Progenitor cell of endocrine pancreas (in vitro differentiated cells): Measurements from ENCODE around the gene SH3PXD2A. TPM values are rescaled to one million over a fixed set of nuclear protein-coding genes. Genes with fewer than 3 reads are reported as not detected.

Experiments used
- DNase-seq: peaks from one replicate; pipeline ENCODE4 v3.0.0; 2021; ENCODE audit warnings: low spot score; ENCODE audit not compliant: unreplicated experiment
- H3K27ac Mint-ChIP-seq: 2 replicates; pipeline ENCODE4 v1.8.0; 2021; ENCODE audit warnings: mild to moderate bottlenecking, moderate library complexity, mixed read lengths
- H3K27me3 Mint-ChIP-seq: 2 replicates; pipeline ENCODE4 v1.8.0; 2021; ENCODE audit warnings: mixed read lengths
- H3K36me3 Mint-ChIP-seq: 2 replicates; pipeline ENCODE4 v1.8.0; 2022; ENCODE audit warnings: mixed read lengths; ENCODE audit not compliant: insufficient read depth
- H3K4me1 Mint-ChIP-seq: 2 replicates; pipeline ENCODE4 v1.8.0; 2021; ENCODE audit warnings: low read depth, mixed read lengths
- H3K4me3 Mint-ChIP-seq: 2 replicates; pipeline ENCODE4 v1.8.0; 2021; ENCODE audit warnings: low read depth, mild to moderate bottlenecking, moderate library complexity, mixed read lengths
- H3K9me3 Mint-ChIP-seq: 2 replicates; pipeline ENCODE4 v1.8.0; 2021; ENCODE audit warnings: low read depth, mixed read lengths
- total RNA-seq: library from RNA; stranded (reverse); gene quantifications from 2 replicates; pipeline ENCODE4 v1.2.1, GENCODE V29; 2021
- TF ChIP-seq, protein P1 (sequence below): fragments of 200-600 bp; sonication (generic); IDR thresholded peaks from one replicate; pipeline ENCODE4 v1.5.0; 2021; ENCODE audit warnings: antibody characterized with exemption, mild to moderate bottlenecking; ENCODE audit not compliant: unreplicated experiment

SH3PXD2A gene
- total RNA-seq, 1 donor from 2014 or later, result 28.0 TPM

DNA sequence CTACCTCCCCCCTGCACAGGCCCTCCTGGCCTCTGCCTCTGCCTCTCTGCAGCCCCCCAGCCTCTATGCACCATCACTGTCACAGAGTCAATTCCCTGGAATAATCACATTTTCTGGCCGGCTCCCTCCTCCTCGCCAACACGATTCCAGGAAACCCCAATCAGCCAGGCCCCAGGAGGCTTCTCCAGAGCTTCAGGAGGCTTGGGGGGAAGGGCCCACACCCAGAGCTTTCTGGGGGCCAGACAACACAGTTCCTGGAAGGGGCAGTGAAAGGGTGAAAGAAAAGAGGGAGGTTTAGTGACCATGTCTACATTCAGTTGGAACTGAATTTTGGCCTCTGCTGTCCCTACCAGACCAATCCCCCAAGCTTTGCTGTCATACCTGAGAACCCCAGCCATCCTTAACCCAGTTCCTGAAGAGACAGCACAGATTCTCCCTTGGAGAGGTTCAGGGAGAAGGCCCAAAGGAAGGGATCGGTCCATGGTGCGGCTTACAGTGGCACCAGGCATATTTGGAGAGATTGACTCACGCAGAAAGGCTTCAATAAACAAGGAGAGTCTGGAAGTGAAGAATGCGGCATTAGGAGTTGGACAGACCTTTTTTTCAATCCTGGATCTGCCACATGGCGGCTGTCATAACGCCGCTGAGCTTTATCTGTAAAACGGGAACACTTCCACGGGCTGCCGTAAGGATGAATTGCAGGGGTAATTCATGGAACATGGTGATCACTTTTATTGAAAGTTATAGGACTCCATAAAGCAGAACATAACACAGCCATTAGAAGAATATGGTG lies 272.8 kb downstream of the SH3PXD2A start:
- peaks cover 3% of the 10 kb centered on the region for H3K9me3 Mint-ChIP-seq
- TF ChIP-seq, protein P1, sequence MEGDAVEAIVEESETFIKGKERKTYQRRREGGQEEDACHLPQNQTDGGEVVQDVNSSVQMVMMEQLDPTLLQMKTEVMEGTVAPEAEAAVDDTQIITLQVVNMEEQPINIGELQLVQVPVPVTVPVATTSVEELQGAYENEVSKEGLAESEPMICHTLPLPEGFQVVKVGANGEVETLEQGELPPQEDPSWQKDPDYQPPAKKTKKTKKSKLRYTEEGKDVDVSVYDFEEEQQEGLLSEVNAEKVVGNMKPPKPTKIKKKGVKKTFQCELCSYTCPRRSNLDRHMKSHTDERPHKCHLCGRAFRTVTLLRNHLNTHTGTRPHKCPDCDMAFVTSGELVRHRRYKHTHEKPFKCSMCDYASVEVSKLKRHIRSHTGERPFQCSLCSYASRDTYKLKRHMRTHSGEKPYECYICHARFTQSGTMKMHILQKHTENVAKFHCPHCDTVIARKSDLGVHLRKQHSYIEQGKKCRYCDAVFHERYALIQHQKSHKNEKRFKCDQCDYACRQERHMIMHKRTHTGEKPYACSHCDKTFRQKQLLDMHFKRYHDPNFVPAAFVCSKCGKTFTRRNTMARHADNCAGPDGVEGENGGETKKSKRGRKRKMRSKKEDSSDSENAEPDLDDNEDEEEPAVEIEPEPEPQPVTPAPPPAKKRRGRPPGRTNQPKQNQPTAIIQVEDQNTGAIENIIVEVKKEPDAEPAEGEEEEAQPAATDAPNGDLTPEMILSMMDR, result no peak
- no peak overlapping the region for H3K27ac Mint-ChIP-seq
- H3K36me3 Mint-ChIP-seq, result peaks cover 16% of the 10 kb centered on the region
- no peak overlapping the region for H3K4me3 Mint-ChIP-seq
- no peak for DNase-seq
- peaks cover 24% of the 10 kb centered on the region for H3K4me1 Mint-ChIP-seq
- H3K27me3 Mint-ChIP-seq, result no peaks in the 10 kb centered on the region

DNA sequence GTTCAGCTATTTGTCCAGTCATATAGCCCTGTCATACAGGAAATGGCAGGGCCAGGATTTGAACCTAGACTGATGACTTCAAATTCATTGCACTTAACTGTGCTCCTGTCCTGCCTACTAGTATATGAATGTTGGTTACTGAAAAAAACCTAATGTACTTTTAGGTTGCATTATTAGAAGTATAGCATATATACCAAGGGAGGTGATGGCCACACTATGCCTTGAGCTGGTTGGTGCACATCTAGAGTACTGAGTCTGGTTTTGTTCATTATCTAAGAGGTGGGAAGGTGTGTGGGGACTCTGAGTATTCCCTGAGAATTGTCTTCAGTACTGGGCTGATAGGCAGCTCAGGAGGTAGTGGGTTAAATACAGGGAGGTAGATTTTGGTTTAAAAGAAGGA lies 273.9 kb downstream of the SH3PXD2A start:
- peaks cover 10% of the 10 kb centered on the region for H3K36me3 Mint-ChIP-seq
- no peaks in the 10 kb centered on the region for H3K27me3 Mint-ChIP-seq

DNA sequence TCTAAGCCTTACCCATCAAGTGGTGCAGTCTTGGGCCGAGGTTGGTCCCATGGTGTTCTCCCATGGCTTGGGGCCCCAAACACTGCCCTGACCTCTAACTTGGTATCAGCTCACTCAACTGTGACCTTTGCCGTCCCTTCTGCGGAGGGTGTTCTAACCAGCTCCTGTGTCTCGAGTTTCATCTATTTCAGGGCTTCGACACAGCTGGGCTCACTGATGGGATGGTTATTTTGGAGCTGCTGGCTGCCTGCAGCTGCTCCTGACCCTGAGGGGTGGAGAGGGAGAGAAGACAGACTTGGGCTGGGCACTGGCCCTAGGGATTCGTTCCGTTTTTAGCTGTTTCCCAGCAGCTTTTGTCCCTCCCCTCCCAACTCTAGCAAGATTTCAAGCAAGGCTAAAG lies 274.9 kb downstream of the SH3PXD2A start:
- TF ChIP-seq, protein P1, result no peak
- H3K27me3 Mint-ChIP-seq, result no peaks in the 10 kb centered on the region
- peaks cover 5% of the 10 kb centered on the region for H3K36me3 Mint-ChIP-seq
- no peak for DNase-seq
- no peaks in the 10 kb centered on the region for H3K9me3 Mint-ChIP-seq
- peak overlapping the region; percentile 31 for H3K4me3 Mint-ChIP-seq
- H3K4me1 Mint-ChIP-seq, result peaks cover 42% of the 10 kb centered on the region
- H3K27ac Mint-ChIP-seq, result no peak overlapping the region

More for the DNA sequence above, 273.9 kb downstream of the SH3PXD2A start:
- no peaks in the 10 kb centered on the region for H3K9me3 Mint-ChIP-seq
- H3K27ac Mint-ChIP-seq, result no peak overlapping the region
- H3K4me3 Mint-ChIP-seq, result no peak overlapping the region
- TF ChIP-seq, protein P1, result no peak
- no peak for DNase-seq
- H3K4me1 Mint-ChIP-seq, result peaks cover 33% of the 10 kb centered on the region

- H3K27ac Mint-ChIP-seq, result no peak overlapping the region
- H3K36me3 Mint-ChIP-seq, result peaks cover 4% of the 10 kb centered on the region
- no peaks in the 10 kb centered on the region for H3K27me3 Mint-ChIP-seq
- peaks cover 45% of the 10 kb centered on the region for H3K4me1 Mint-ChIP-seq
- no peaks in the 10 kb centered on the region for H3K9me3 Mint-ChIP-seq
- H3K4me3 Mint-ChIP-seq, result no peak overlapping the region
- TF ChIP-seq, protein P1, result no peak
- no peak for DNase-seq
Measured at GRCh38 chr10:103580011-103580410, 275.4 kb downstream of the SH3PXD2A start.

- Mint-ChIP-seq H3K9me3 (no peaks in the 10 kb centered on the region), H3K27me3 (no peaks in the 10 kb centered on the region), H3K4me3 (no peak overlapping the region), H3K27ac (peak overlapping the region; percentile 90), H3K4me1 (peaks cover 52% of the 10 kb centered on the region), H3K36me3 (peaks cover 2% of the 10 kb centered on the region)
- TF ChIP-seq, protein P1, result no peak
- no peak for DNase-seq
Measured at GRCh38 chr10:103578782-103579382, 276.5 kb downstream of the SH3PXD2A start.
